Myometrial cell (primary cell): ENCODE results near the gene SH3BP4. TPM values are rescaled to one million over a fixed set of nuclear protein-coding genes. Genes with fewer than 3 reads are reported as not detected.

Experiments used
- total RNA-seq: library from RNA; depleted of rRNA; stranded (reverse); fragments of >200 nt; gene quantifications from 2 replicates; pipeline ENCODE4 v1.2.3, GENCODE V29; 2015

The SH3BP4 gene, protein sequence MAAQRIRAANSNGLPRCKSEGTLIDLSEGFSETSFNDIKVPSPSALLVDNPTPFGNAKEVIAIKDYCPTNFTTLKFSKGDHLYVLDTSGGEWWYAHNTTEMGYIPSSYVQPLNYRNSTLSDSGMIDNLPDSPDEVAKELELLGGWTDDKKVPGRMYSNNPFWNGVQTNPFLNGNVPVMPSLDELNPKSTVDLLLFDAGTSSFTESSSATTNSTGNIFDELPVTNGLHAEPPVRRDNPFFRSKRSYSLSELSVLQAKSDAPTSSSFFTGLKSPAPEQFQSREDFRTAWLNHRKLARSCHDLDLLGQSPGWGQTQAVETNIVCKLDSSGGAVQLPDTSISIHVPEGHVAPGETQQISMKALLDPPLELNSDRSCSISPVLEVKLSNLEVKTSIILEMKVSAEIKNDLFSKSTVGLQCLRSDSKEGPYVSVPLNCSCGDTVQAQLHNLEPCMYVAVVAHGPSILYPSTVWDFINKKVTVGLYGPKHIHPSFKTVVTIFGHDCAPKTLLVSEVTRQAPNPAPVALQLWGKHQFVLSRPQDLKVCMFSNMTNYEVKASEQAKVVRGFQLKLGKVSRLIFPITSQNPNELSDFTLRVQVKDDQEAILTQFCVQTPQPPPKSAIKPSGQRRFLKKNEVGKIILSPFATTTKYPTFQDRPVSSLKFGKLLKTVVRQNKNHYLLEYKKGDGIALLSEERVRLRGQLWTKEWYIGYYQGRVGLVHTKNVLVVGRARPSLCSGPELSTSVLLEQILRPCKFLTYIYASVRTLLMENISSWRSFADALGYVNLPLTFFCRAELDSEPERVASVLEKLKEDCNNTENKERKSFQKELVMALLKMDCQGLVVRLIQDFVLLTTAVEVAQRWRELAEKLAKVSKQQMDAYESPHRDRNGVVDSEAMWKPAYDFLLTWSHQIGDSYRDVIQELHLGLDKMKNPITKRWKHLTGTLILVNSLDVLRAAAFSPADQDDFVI
- total RNA-seq = 51.2 and 57.9 TPM in 2 replicates

DNA sequence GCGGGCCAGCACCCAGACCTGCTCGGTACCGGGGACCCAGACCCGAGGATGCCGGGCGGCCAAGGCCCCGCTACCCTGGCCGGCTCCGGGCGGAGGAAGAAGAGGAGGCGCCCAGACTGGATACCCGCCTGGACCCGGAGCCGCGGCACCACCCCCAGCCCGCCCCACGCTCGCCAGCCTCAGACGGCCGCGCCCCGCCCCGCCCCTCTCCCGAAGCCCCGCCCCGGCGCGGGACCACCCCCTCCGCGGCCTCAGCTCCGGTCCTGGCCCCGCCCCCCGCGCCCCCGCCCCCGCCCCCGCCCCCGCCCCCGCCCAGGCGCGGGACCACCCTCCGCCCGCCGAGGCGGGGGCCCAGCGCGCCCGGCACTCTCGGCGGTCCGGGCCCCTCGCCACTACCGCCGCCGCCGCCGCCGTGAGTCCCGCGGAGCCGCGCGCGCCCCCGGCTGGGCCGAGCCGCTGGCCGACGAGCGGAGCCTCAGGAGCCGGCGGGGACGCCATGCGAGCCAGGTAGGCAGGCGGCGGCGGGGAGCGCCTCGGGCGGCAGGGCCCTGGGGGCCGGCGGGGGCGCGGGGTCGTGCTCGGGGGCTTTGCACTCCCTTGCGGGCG is at the start of gene SH3BP4:
Gene SH3BP4 (plus strand): TSS at position 354 of the 606 bp plus-strand sequence. CDS start 82,986 bp downstream, outside the sequence.

